Mucosa of rectum (tissue), 2 donors: ENCODE measurements around the gene CFHR2.
"Not testable (repeated sequence)": the region's sequence is repeated elsewhere in the genome, so short reads cannot be mapped to it uniquely, and the experiment has no call there.

Experiments
- H3K27ac ChIP-seq, 2 donors: one replicate each; pipeline ENCODE4 v1.7.0; 2013; ENCODE audit warnings: inconsistent platforms in 2 of 2, low read depth in 2 of 2, low read length in 2 of 2
- H3K27me3 ChIP-seq, 2 donors: one replicate each; pipeline ENCODE4 v1.7.0; 2013; ENCODE audit warnings: low read length in 2 of 2; ENCODE audit not compliant: control insufficient read depth in 2 of 2, insufficient read depth in 2 of 2
- H3K36me3 ChIP-seq, 2 donors: one replicate each; pipeline ENCODE4 v1.7.0; 2013; ENCODE audit warnings: low read length in 2 of 2; ENCODE audit not compliant: control insufficient read depth in 2 of 2, insufficient read depth in 2 of 2
- H3K4me1 ChIP-seq, 2 donors: one replicate each; pipeline ENCODE4 v1.7.0; 2013; ENCODE audit warnings: low read length in 2 of 2, mild to moderate bottlenecking in 1 of 2; ENCODE audit not compliant: control insufficient read depth in 2 of 2, insufficient read depth in 2 of 2
- H3K4me3 ChIP-seq, 2 donors: one replicate each; pipeline ENCODE4 v1.7.0; 2013; ENCODE audit warnings: low read length in 2 of 2
- H3K9ac ChIP-seq, 2 donors: one replicate each; pipeline ENCODE4 v1.7.0; 2013; ENCODE audit warnings: low read length in 2 of 2, low read depth in 1 of 2, mild to moderate bottlenecking in 1 of 2
- H3K9me3 ChIP-seq, 2 donors: one replicate each; pipeline ENCODE4 v1.7.0; 2013; ENCODE audit warnings: low read length in 2 of 2; ENCODE audit not compliant: control insufficient read depth in 2 of 2
- donor health status: healthy.
- donor health status: Normal muscosa, but diverticular disease.

Gene CFHR2

DNA sequence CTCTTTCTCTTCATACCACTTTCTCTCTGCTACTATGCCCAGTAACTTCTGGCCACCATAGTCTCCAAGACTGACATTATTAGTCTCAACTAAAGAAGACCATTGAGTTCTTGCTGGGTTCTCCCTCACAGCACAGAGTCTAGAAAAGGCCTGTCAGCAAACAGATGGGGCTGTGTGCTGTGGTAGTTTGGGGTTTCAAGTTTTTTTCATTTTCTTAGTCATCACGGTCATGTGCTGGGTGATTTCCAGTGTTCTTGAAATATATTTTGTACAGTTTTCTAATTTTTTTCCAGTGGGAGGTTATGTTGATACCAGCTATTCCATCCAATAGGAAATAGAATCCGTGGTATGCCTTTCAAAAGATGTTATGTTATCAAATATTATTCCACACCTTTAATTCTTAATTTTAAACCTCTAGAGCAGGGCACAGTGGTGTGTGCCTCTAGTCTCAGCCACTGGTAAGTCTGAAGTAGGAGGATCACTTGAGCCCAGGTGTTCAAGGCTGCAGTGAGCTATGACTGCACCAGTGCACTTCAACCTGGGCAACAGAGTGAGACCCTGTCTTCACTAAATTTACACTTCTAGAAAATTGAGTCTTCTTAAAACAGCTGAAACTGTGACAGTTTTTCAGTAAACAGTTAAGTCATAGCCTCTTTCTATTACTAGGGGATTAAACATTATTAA is 8.3 kb downstream of the CFHR2 start:
- Histone ChIP-seq H3K9ac (no peak overlapping the region), H3K9me3 (no peaks in the 10 kb centered on the region), H3K4me3 (no peak overlapping the region), H3K27ac (no peak overlapping the region), H3K4me1 (no peaks in the 10 kb centered on the region), H3K27me3 (no peaks in the 10 kb centered on the region), H3K36me3 (no peaks in the 10 kb centered on the region)

DNA sequence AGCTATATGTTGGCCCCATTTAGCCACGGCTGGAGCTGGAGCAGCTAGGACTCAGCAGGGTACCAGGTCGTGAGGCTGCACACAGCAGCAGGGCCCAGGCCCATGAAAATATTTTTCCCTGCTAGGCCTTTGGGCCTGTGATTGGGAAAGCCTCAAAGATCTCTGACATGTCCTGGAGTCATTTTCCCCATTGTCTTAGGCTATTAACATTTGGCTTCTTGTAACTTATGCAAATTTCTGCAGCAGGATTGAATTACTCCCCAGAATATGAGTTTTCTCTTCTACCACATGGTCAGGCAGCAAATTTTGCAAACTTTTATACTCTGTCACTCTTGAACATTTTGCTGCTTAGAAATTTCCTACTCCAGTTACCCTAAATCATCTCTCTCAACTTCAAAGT is 11.2 kb downstream of the CFHR2 start:
- Histone ChIP-seq H3K9ac (no peak overlapping the region), H3K4me3 (no peak overlapping the region), H3K27ac (no peak overlapping the region), H3K36me3 (no peaks in the 10 kb centered on the region), H3K27me3 (no peaks in the 10 kb centered on the region), H3K9me3 (no peaks in the 10 kb centered on the region), H3K4me1 (no peaks in the 10 kb centered on the region)

DNA sequence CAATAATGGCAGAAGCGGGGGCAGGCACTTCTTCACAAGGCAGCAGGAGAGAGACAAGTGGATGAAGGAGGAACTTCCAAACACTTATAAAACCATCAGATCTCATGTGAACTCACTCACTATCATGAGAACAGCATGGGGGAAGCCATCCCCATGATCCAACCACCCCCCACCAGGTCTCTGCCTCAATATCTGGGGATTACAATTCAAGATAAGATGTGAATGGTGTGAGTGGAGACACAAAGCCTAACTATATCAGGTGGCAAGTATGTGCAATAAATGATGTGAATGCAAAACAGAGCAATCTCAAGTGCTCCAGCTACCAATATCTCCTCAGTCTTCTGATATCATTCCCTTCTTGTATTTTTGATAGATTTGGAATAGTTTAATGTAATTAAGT is 12.4 kb downstream of the CFHR2 start:
- Histone ChIP-seq H3K36me3 (no peaks in the 10 kb centered on the region), H3K9ac (no peak overlapping the region), H3K27me3 (no peaks in the 10 kb centered on the region), H3K4me1 (no peaks in the 10 kb centered on the region), H3K9me3 (no peaks in the 10 kb centered on the region), H3K4me3 (no peak overlapping the region), H3K27ac (no peak overlapping the region)

DNA sequence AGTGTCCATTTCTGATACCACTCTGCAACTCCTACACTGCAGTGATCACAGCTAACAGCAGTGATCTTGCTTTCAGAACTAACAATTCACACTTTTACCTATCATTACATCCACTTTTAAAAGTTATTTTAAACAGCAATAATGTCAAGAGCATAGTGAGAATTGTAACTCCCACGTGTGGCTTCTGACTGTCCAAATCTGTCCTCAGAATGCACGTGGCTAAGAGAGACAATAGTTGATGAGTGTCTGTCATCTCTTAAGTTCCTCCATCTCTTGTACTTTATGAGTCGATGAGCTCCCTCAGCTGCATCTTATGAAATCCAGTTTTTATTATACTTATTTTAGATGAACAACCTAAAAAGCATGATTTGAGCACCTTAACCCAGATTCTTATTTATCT is 17.3 kb downstream of the CFHR2 start:
- Histone ChIP-seq H3K9me3 (no peaks in the 10 kb centered on the region), H3K4me1 (no peaks in the 10 kb centered on the region), H3K9ac (no peak overlapping the region), H3K36me3 (no peaks in the 10 kb centered on the region), H3K27ac (no peak overlapping the region), H3K4me3 (no peak overlapping the region), H3K27me3 (no peaks in the 10 kb centered on the region)

DNA sequence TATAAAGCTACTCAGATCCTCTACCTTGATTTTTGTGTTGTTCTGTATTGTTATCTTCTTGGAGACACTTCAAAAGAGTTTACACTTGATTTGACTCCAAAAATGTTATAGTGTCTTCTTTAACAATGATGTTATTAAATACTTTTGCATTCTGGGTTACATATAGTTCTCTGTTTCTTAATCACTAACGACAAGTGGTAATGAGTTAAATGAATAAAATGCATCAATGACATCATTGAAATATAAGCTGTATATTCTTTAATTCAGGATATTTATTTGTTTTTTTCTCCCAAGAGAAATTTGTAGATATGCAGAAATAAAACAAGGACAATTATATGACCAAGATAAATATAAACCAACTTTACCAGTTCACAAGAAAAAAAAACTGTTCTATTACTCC is 26.6 kb downstream of the CFHR2 start:
- Histone ChIP-seq H3K36me3 (no peaks in the 10 kb centered on the region), H3K27me3 (no peaks in the 10 kb centered on the region), H3K27ac (no peak overlapping the region), H3K9me3 (no peaks in the 10 kb centered on the region), H3K4me1 (no peaks in the 10 kb centered on the region), H3K9ac (no peak overlapping the region), H3K4me3 (no peak overlapping the region)

DNA sequence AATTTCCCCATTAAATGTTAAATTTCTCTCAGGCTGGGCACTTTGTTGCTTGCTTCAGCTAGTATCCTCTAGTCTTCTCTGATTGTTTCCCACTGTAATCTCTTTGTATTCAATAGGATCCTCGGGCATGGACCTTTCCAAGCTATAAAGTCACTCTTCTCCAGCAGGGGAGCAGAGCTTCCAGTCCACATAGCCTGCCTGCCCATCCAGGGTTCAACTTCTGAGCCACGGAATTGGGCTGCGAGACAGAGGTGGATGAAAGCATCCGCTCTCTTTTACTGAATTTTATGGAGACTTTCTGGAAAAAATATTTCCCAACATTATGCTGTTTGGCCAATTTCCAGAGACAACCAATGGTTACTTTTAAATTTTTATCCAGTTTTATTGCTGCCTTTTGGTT is 32.7 kb downstream of the CFHR2 start:
- Histone ChIP-seq H3K4me1 (no peaks in the 10 kb centered on the region), H3K27me3 (no peaks in the 10 kb centered on the region), H3K9me3 (no peaks in the 10 kb centered on the region), H3K4me3 (no peak overlapping the region), H3K27ac (no peak overlapping the region), H3K9ac (no peak overlapping the region), H3K36me3 (no peaks in the 10 kb centered on the region)

DNA sequence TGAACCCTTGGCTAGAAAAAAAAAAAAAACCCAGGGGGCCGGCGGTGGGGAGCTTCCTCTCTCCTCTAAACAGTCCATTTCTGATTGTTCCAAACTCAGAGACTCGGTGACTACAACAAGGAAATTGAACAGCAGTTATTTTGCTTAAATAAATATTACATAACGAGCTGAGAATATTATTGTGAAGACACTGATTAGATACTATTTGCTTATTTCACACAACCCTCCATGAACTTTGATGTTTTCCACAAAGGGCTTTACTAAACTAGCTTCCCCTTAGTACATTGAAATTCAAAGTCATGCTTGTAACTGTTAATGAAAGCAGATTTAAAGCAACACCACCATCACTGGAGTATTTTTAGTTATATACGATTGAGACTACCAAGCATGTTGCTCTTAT is 33.7 kb downstream of the CFHR2 start, which contains the start of gene CFHR5:
CFHR5 (plus strand) TSS at position 279 of the 400 bp plus-strand sequence; CDS start at position 388, 109 bp downstream.
- no peak within 1 kb of the TSS for H3K4me3 ChIP-seq
- H3K9ac ChIP-seq = no peak within 1 kb of the TSS
- H3K9me3 ChIP-seq = no peaks in the 10 kb centered on the region
- H3K4me1 ChIP-seq = no peaks in the 10 kb centered on the region
- no peak within 1 kb of the TSS for H3K27ac ChIP-seq
- H3K36me3 ChIP-seq = no peaks in the 10 kb centered on the region
- H3K27me3 ChIP-seq = no peaks in the 10 kb centered on the region

DNA sequence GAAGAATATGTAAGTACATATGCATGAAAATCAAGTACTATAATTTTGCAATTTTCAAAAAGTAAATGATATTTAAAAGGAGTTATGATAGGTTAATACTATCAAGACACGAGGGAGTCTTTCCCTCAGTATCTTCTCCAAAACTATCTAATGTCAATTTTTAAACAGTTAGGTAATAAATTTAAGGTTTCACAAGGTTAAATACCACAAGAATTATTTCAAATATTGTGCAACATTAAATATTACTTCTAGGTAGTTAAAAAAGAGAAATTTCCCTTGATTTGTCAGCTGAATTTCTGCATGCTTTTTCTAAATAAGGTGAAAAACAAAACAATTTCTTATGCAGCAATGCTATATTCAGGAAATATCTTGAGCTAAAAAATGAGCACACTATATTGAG is 37.3 kb downstream of the CFHR2 start:
- Histone ChIP-seq H3K27ac (no peak overlapping the region), H3K9me3 (no peaks in the 10 kb centered on the region), H3K27me3 (no peaks in the 10 kb centered on the region), H3K4me1 (no peaks in the 10 kb centered on the region), H3K9ac (no peak overlapping the region), H3K36me3 (no peaks in the 10 kb centered on the region), H3K4me3 (no peak overlapping the region)

DNA sequence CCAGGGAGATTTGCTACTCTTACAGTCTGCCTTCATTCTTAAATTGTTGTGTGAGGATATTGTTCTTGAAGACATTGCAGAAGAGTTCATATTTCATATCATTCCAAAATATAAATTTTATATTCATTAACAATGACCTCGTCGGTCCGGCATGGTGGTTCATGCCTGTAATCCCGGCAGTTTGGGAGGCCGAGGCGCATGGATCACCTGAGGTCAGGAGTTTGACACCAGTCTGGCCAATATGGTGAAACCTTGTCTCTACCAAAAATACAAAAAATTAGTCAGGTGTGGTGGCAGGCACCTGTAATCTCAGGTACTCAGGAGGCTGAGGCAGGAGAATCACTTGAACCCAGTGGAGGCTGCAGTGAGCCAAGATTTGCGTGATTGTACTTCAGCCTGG is 38.7 kb downstream of the CFHR2 start:
- not testable (repeated sequence) for H3K36me3 ChIP-seq, H3K27me3 ChIP-seq, H3K4me1 ChIP-seq, H3K9ac ChIP-seq, H3K9me3 ChIP-seq, H3K27ac ChIP-seq, H3K4me3 ChIP-seq

DNA sequence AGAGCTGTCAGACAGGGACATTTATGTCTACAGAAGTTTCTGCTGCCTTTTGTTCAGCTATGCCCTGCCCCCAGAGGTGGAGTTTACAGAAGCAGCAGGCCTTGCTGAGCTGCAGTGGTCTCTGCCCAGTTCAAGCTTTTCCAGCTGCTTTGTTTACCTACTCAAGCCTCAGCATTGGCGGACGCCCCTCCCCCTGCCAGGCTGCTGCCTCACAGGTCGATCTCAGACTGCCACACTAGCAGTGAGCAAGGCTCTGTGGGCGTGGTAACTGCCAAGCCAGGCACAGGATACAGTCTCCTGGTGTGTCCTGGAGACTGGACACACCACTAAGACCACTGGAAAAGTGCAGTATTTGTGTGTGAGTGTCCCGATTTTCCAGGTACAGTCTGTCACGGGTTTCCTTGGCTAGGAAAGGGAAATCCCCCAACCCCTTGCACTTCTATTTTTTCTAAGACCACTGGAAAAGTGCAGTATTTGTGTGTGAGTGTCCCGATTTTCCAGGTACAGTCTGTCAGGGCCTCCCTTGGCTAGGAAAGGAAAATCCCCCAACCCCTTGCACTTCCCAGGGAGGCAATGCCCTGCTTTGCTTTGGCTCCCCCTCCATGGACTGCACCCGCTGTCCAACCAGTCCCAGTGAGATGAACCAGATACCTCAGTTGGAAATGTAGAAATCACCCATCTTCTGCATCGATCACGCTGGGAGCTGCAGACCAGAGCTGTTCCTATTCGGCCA is 48.5 kb downstream of the CFHR2 start:
- not testable (repeated sequence) for H3K27me3 ChIP-seq, H3K27ac ChIP-seq, H3K9me3 ChIP-seq, H3K9ac ChIP-seq, H3K4me1 ChIP-seq, H3K36me3 ChIP-seq, H3K4me3 ChIP-seq
